GM18508 (cell line): ENCODE results near the gene ZNF415.
A peak's percentile ranks its signal among the peaks of the same experiment; 100 is the strongest.
"Not testable (repeated sequence)": the region's sequence is repeated elsewhere in the genome, so short reads cannot be mapped to it uniquely, and the experiment has no call there.

ENCODE experiments used
- ATAC-seq: cut with Tn5 transposase; IDR thresholded peaks from one replicate; pipeline ENCODE4 v1.9.1; 2021; ENCODE audit warnings: moderate number of reproducible peaks; ENCODE audit not compliant: insufficient read depth, unreplicated experiment

Gene ZNF415

GRCh38 chr19:53103234-53104203 is 29.2 kb downstream of the ZNF415 start, which contains the start of gene ZNF160:
Gene ZNF160 (minus strand): TSS chr19:53103422. CDS start chr19:53086276, 17,146 bp downstream.
- peak; percentile 80 for ATAC-seq

GRCh38 chr19:53102756-53103233 is 29.9 kb downstream of the ZNF415 start:
- no peak for ATAC-seq

- no peak for ATAC-seq
Measured at GRCh38 chr19:53102206-53102755, 30.4 kb downstream of the ZNF415 start.

- no peak for ATAC-seq
Measured at GRCh38 chr19:53101518-53101917, 31.2 kb downstream of the ZNF415 start.

- not testable (repeated sequence) for ATAC-seq
Measured at GRCh38 chr19:53098570-53098969, 34.1 kb downstream of the ZNF415 start.

- ATAC-seq, result not testable (repeated sequence)
Measured at GRCh38 chr19:53096982-53097690, 35.6 kb downstream of the ZNF415 start.

- ATAC-seq, result not testable (repeated sequence)
Measured at GRCh38 chr19:53096579-53096978, 36.1 kb downstream of the ZNF415 start.

- ATAC-seq, result no peak
Measured at GRCh38 chr19:53094754-53095575, 37.7 kb downstream of the ZNF415 start.

- ATAC-seq, result no peak
Measured at GRCh38 chr19:53092723-53093122, 40.0 kb downstream of the ZNF415 start.

- no peak for ATAC-seq
Measured at GRCh38 chr19:53091413-53092254, 41.1 kb downstream of the ZNF415 start.

GRCh38 chr19:53088091-53088490 is 44.6 kb downstream of the ZNF415 start:
- ATAC-seq, result no peak

GRCh38 chr19:53086949-53087348 is 45.8 kb downstream of the ZNF415 start:
- no peak for ATAC-seq

GRCh38 chr19:53085496-53085895 is 47.2 kb downstream of the ZNF415 start:
- ATAC-seq, result no peak

- ATAC-seq, result no peak
Measured at GRCh38 chr19:53082929-53083328, 49.8 kb downstream of the ZNF415 start.

GRCh38 chr19:53079313-53079924 is 53.3 kb downstream of the ZNF415 start:
- ATAC-seq, result no peak

GRCh38 chr19:53078668-53079067 is 54.0 kb downstream of the ZNF415 start:
- no peak for ATAC-seq

- ATAC-seq, result no peak
Measured at GRCh38 chr19:53076984-53077383, 55.7 kb downstream of the ZNF415 start.

GRCh38 chr19:53068834-53069233 is 63.9 kb downstream of the ZNF415 start:
- no peak for ATAC-seq

GRCh38 chr19:53068199-53068598 is 64.5 kb downstream of the ZNF415 start:
- no peak for ATAC-seq
